ENCODE data around the gene PPP2R2D.

DNA sequence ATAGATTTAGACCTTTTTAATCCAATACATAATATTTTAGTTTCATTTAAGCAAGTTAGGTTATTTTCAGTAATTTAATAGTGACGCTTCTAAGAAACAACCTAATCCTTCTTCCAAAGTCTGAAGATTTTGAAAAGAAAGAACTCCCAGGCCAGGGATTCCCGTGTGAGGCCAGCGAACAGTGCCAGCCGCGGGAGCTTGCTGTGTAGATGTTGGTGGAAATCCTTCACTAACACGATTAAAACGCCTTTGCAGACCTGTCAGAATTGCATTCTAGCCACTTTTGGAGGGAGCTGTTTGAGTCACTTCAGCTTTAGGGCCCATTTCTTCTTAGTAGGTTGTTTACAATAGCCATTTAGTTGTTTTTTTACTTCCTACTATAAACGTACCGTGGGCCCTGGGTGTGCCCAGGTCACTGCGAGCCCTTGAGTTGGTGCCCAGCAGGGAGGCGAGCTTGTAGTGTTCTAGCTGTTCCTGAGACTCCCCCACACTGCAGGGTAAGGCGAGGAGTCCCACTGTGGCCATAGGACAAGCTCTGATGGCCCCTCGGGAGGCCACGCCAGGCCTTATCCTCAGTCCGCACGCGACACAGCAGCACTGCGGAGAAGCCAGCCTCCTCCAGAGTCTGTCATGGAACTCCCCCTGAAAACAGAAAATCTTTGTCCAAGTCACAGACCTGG is 32.3 kb downstream of the PPP2R2D start:
- no peak for TF ChIP-seq EZH2phosphoT487 (IDR thresholded peaks at IDR 0.05; ENCODE audit: borderline replicate concordance, low read depth, low read length)
- TF ChIP-seq, protein P1, sequence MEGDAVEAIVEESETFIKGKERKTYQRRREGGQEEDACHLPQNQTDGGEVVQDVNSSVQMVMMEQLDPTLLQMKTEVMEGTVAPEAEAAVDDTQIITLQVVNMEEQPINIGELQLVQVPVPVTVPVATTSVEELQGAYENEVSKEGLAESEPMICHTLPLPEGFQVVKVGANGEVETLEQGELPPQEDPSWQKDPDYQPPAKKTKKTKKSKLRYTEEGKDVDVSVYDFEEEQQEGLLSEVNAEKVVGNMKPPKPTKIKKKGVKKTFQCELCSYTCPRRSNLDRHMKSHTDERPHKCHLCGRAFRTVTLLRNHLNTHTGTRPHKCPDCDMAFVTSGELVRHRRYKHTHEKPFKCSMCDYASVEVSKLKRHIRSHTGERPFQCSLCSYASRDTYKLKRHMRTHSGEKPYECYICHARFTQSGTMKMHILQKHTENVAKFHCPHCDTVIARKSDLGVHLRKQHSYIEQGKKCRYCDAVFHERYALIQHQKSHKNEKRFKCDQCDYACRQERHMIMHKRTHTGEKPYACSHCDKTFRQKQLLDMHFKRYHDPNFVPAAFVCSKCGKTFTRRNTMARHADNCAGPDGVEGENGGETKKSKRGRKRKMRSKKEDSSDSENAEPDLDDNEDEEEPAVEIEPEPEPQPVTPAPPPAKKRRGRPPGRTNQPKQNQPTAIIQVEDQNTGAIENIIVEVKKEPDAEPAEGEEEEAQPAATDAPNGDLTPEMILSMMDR (conservative IDR thresholded peaks at IDR 0.05; ENCODE audit: low read length): no peak

All from OCI-LY7 (cell line).